IMR-90 (cell line): ENCODE data around the gene CIAO2B. TPM values are rescaled to one million over a fixed set of nuclear protein-coding genes. Genes with fewer than 3 reads are reported as not detected.

Experiments
- ATAC-seq: fragments of 200-7000 bp; cut with Tn5 transposase; 2 replicates; pipeline ENCODE4 v1.9.1; 2020; ENCODE audit warnings: low read depth, mild to moderate bottlenecking, moderate library complexity
- BruUV-seq: library from RNA; stranded (reverse); fragments of 400-500 nt; replicated peaks from 2 replicates; lab custom pipeline; 2021; lab: Mats Ljungman, UMichigan
- CTCF ChIA-PET: fragments of 300-600 bp; formaldehyde crosslinking; extraction: SDS; loops from one replicate; lab custom pipeline; 2021; ENCODE audit warnings: antibody characterized with exemption; lab: Yijun Ruan, JAX
- POLR2A ChIA-PET: fragments of 300-600 bp; sonication (Branson Sonifier 250); formaldehyde crosslinking; loops from one replicate; lab custom pipeline; 2022; ENCODE audit warnings: antibody characterized with exemption; ENCODE audit not compliant: unreplicated experiment; lab: Charles Lee
- DNase-seq: peaks from one replicate; pipeline ENCODE4 v3.0.0; 2013
- H2AFZ ChIP-seq: replicated peaks from 2 replicates; pipeline ENCODE3; 2013; ENCODE audit warnings: low read length, mild to moderate bottlenecking; ENCODE audit not compliant: poor library complexity
- H2AK5ac ChIP-seq: 2 replicates; pipeline ENCODE4 v1.6.1; 2013; ENCODE audit warnings: low read depth, low read length, inconsistent platforms
- H2AK9ac ChIP-seq: replicated peaks from 2 replicates; pipeline ENCODE3; 2013; ENCODE audit warnings: mild to moderate bottlenecking, low read depth, low read length, moderate library complexity; ENCODE audit not compliant: poor library complexity
- H2BK120ac ChIP-seq: 2 replicates; pipeline ENCODE4 v1.6.1; 2013; ENCODE audit warnings: low read depth, low read length, inconsistent platforms
- H2BK15ac ChIP-seq: 3 replicates; pipeline ENCODE4 v1.6.1; 2013; ENCODE audit warnings: low read depth, low read length, inconsistent platforms
- H2BK20ac ChIP-seq: 2 replicates; pipeline ENCODE4 v1.6.1; 2013; ENCODE audit warnings: low read depth, mild to moderate bottlenecking, inconsistent platforms, low read length, moderate library complexity
- H2BK5ac ChIP-seq: 2 replicates; pipeline ENCODE4 v1.6.1; 2013; ENCODE audit warnings: mild to moderate bottlenecking, low read depth, low read length, inconsistent platforms; ENCODE audit not compliant: poor library complexity, severe bottlenecking
- H3K14ac ChIP-seq: replicated peaks from 2 replicates; pipeline ENCODE4 v1.6.1; 2013; ENCODE audit warnings: low read depth, low read length, inconsistent platforms
- H3K18ac ChIP-seq: 2 replicates; pipeline ENCODE4 v1.6.1; 2013; ENCODE audit warnings: low read depth, low read length, control low read depth
- H3K23ac ChIP-seq: 2 replicates; pipeline ENCODE4 v1.6.1; 2013; ENCODE audit warnings: low read depth, low read length, inconsistent platforms
- H3K27ac ChIP-seq: 2 replicates; pipeline ENCODE4 v1.5.1; 2013; ENCODE audit warnings: mild to moderate bottlenecking, control low read depth, low read length; ENCODE audit not compliant: insufficient read depth
- H3K27me3 ChIP-seq: 2 replicates; pipeline ENCODE4 v1.6.1; 2013; ENCODE audit warnings: low read length; ENCODE audit not compliant: control insufficient read depth, insufficient read depth
- H3K36me3 ChIP-seq: 2 replicates; pipeline ENCODE4 v1.6.1; 2013; ENCODE audit warnings: low read length, mixed read lengths; ENCODE audit not compliant: control insufficient read depth, insufficient read depth
- H3K4ac ChIP-seq: 2 replicates; pipeline ENCODE4 v1.6.1; 2013; ENCODE audit warnings: low read depth, low read length, inconsistent platforms
- H3K4me1 ChIP-seq: 2 replicates; pipeline ENCODE4 v1.6.1; 2013; ENCODE audit warnings: low read length, mixed read lengths; ENCODE audit not compliant: control insufficient read depth, insufficient read depth
- H3K4me2 ChIP-seq: 2 replicates; pipeline ENCODE4 v1.6.1; 2013; ENCODE audit warnings: low read depth, mild to moderate bottlenecking, control low read depth, low read length, moderate library complexity
- H3K4me3 ChIP-seq: 2 replicates; pipeline ENCODE4 v1.5.1; 2013; ENCODE audit warnings: low read depth, mild to moderate bottlenecking, control low read depth, low read length, moderate library complexity; ENCODE audit not compliant: insufficient read depth
- H3K56ac ChIP-seq: 2 replicates; pipeline ENCODE4 v1.6.1; 2013; ENCODE audit warnings: low read length, inconsistent platforms; ENCODE audit not compliant: insufficient read depth; ENCODE audit errors: extremely low read depth
- H3K79me1 ChIP-seq, 2 experiments: 2 replicates each; pipeline ENCODE4 v1.6.1; 2013; ENCODE audit warnings: low read length in 2 of 2, inconsistent platforms in 1 of 2, low read depth in 1 of 2
- H3K9ac ChIP-seq: 2 replicates; pipeline ENCODE4 v1.6.1; 2013; ENCODE audit warnings: low read depth, low read length, control low read depth
- H3K9me1 ChIP-seq: 2 replicates; pipeline ENCODE4 v1.6.1; 2013; ENCODE audit warnings: low read length, inconsistent platforms; ENCODE audit not compliant: insufficient read depth
- H3K9me3 ChIP-seq: 2 replicates; pipeline ENCODE4 v1.6.1; 2013; ENCODE audit warnings: low read length; ENCODE audit not compliant: control insufficient read depth, insufficient read depth
- H4K20me1 ChIP-seq: 2 replicates; pipeline ENCODE4 v1.6.1; 2013; ENCODE audit warnings: low read length, inconsistent platforms; ENCODE audit not compliant: insufficient read depth
- H4K5ac ChIP-seq: 2 replicates; pipeline ENCODE4 v1.6.1; 2013; ENCODE audit warnings: mild to moderate bottlenecking, low read depth, low read length, control low read depth
- H4K8ac ChIP-seq, 2 experiments: 2 replicates each; pipeline ENCODE4 v1.6.1; 2013; ENCODE audit warnings: low read depth in 2 of 2, low read length in 2 of 2, control low read depth in 1 of 2, inconsistent platforms in 1 of 2
- H4K91ac ChIP-seq: 2 replicates; pipeline ENCODE4 v1.6.1; 2013; ENCODE audit warnings: low read depth, low read length, inconsistent platforms; ENCODE audit not compliant: insufficient read depth
- CEBPB ChIP-seq: IDR thresholded peaks from 2 replicates; pipeline ENCODE4 v1.6.1; 2012; ENCODE audit warnings: low read depth, low read length, improper control_type of control experiment
- FOS ChIP-seq: fragments of 150-350 bp; IDR thresholded peaks from 2 replicates; pipeline ENCODE4 v1.6.1; 2016; ENCODE audit warnings: low read depth, low read length
- MAFK ChIP-seq: IDR thresholded peaks from 2 replicates; pipeline ENCODE4 v1.6.1; 2012; ENCODE audit warnings: low read depth, low read length, improper control_type of control experiment
- POLR2A ChIP-seq: IDR thresholded peaks from 2 replicates; pipeline ENCODE4 v1.6.1; 2012; ENCODE audit warnings: mild to moderate bottlenecking, low read depth, low read length
- RAD21 ChIP-seq: IDR thresholded peaks from 2 replicates; pipeline ENCODE4 v1.6.1; 2012; ENCODE audit warnings: low read length, improper control_type of control experiment
- RCOR1 ChIP-seq: IDR thresholded peaks from 2 replicates; pipeline ENCODE4 v1.6.1; 2012; ENCODE audit warnings: mild to moderate bottlenecking, low read length, improper control_type of control experiment; ENCODE audit not compliant: insufficient replicate concordance
- RFX5 ChIP-seq: IDR thresholded peaks from 2 replicates; pipeline ENCODE4 v1.8.0; 2012; ENCODE audit warnings: low read depth, mild to moderate bottlenecking, low read length, moderate library complexity
- SMC3 ChIP-seq: fragments of 150-350 bp; IDR thresholded peaks from 2 replicates; pipeline ENCODE4 v1.6.1; 2016; ENCODE audit warnings: low read depth, mild to moderate bottlenecking, antibody characterized with exemption, low read length, moderate library complexity
- WGBS, 2 experiments: methylation state at CpG; one replicate each; pipeline versions ENCODE4 v1.1.5 to v1.1.7; 2013; ENCODE audit warnings: missing lambda C conversion rate in 2 of 2; ENCODE audit not compliant: insufficient read length in 1 of 2; ENCODE audit errors: extremely low coverage in 2 of 2; 5-methylcytosine and 5-hydroxymethylcytosine counted together
- dilution Hi-C: fragments of 300-500 bp; cut with HindIII; formaldehyde crosslinking; loops from one replicate; pipeline ENCODE4 v1.14.3; 2018; ENCODE audit warnings: low sequenced_read_pairs; ENCODE audit not compliant: unreplicated experiment
- in situ Hi-C: fragments of 300-500 bp; cut with MboI; formaldehyde crosslinking; loops from 3 replicates; pipeline ENCODE4 v1.14.3; 2019; ENCODE audit warnings: low sequenced_read_pairs, inconsistent platforms, mixed read lengths
- intact Hi-C: fragments of 100-400 bp; cut with micrococcal nuclease; formaldehyde crosslinking; loops from 2 replicates; pipeline ENCODE4 v1.10.0; 2022
- polyA plus RNA-seq, 3 experiments: library from polyadenylated mRNA; depleted of rRNA; stranded (reverse); fragments of >200 nt; gene quantifications; 2 replicates each; pipeline ENCODE4 v1.2.3, GENCODE V29; 2012; ENCODE audit warnings: low replicate concordance in 1 of 3
- total RNA-seq: library from RNA; depleted of rRNA; stranded (reverse); fragments of >200 nt; gene quantifications from 2 replicates; pipeline ENCODE4 v1.2.3, GENCODE V29; 2012

The CIAO2B gene
- total and polyA plus RNA-seq, 2 of the 4 experiments (the other 2 are of a cell fraction), result 148 to 234 TPM

GRCh38 chr16:66930189-66930588, 4.0 kb downstream of the CIAO2B start:
- Histone ChIP-seq H2AK9ac (no peak overlapping the region), H3K27me3 (peaks cover 2% of the 10 kb centered on the region; the same call in 1 of the 2 replicates), H3K18ac (no peak overlapping the region), H4K8ac (no peak overlapping the region), H4K91ac (no peak overlapping the region), H4K20me1 (peaks cover 19% of the 10 kb centered on the region), H2BK15ac (no peak overlapping the region), H2BK120ac (no peak overlapping the region), H3K56ac (no peak overlapping the region), H3K4me1 (peaks cover 28% of the 10 kb centered on the region), H3K4me3 (no peak overlapping the region), H3K27ac (no peak overlapping the region), H3K79me1 (peaks cover 12 to 33% of the 10 kb centered on the region in 2 experiments), H3K9me3 (no peaks in the 10 kb centered on the region), H3K4me2 (no peak overlapping the region), H4K5ac (no peak overlapping the region), H3K9me1 (peaks cover 36% of the 10 kb centered on the region), H3K23ac (no peak overlapping the region), H2AK5ac (no peak overlapping the region), H2BK20ac (no peak overlapping the region), H3K14ac (no peak overlapping the region), H2BK5ac (no peak overlapping the region), H3K36me3 (peaks cover 8% of the 10 kb centered on the region), H3K9ac (no peak overlapping the region), H2AFZ (no peak overlapping the region), H3K4ac (no peak overlapping the region)
- dilution Hi-C loops (no loop called here), in situ Hi-C loops (loop anchor here (5.0 kb wide), 1 partner anchor 33 kb away; no protein-coding TSS in a partner anchor), intact Hi-C loops (no loop called here)
- ChIA-PET POLR2A (no interaction called here), CTCF (no interaction called here)
- WGBS, 2 experiments, result 100% methylated on average over 1 of the region's 4 CpGs; no CpG with 5 or more reads in 1 of the 2 experiments
- no TSS peak for BruUV-seq
- no peak for TF ChIP-seq FOS
- TF ChIP-seq RCOR1, result no peak
- no peak for TF ChIP-seq MAFK
- TF ChIP-seq RFX5, result no peak
- TF ChIP-seq SMC3, result no peak
- TF ChIP-seq CEBPB, result peak; percentile 89
- TF ChIP-seq POLR2A, result no peak
- no peak for TF ChIP-seq RAD21
- ATAC-seq (no peak), DNase-seq (peak; percentile 85)
